ENCODE measurements around the gene RADIL.
"Not testable (repeated sequence)": the region's sequence is repeated elsewhere in the genome, so short reads cannot be mapped to it uniquely, and the experiment has no call there.

RADIL gene

GRCh38 chr7:4883372-4884144 is at the start of gene RADIL:
Gene RADIL, minus strand, starts transcription at chr7:4883716. Its CDS starts 5,577 bp downstream, at chr7:4878139.
- DNase-seq, result peak; percentile 45

DNA sequence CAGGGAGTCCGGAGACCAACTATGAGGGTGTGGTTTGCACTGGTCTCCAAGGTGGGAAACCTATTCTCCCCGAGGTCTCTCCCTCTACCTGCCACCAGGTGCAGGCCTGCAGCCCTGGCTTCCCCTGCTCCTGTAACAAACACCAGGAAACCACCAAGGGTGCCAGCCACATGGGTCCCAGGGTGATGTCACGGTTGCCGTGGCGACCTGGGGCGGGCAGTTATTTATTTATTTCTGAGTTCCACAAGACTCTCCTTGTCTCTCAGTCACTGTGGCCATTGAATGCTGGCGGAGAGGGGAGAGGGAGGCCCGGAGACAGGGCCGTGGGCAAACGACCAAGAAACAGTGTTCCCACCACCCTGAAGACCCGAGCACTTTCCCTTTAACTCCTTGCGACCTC is 48.4 kb upstream of the RADIL start:
- no peak for DNase-seq

DNA sequence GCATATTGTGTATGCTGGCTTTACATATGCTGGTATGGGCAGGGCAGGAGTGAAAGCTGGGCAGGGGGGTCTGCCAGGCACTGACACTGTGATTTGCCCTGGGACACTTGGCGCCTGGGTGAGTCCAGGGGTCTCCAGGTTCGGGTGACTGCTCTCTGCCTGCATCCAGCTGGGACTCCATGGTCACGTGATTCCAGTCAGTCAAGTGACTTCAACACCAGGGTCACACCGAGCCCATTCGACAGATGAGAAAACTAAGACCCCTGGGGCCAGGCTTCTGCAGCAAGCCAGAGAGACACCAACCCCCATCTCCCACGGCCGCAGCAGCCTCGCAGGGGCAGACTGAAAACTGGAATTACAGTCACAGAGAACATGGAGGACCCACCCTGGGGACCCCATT is 45.5 kb upstream of the RADIL start:
- DNase-seq, result no peak

DNA sequence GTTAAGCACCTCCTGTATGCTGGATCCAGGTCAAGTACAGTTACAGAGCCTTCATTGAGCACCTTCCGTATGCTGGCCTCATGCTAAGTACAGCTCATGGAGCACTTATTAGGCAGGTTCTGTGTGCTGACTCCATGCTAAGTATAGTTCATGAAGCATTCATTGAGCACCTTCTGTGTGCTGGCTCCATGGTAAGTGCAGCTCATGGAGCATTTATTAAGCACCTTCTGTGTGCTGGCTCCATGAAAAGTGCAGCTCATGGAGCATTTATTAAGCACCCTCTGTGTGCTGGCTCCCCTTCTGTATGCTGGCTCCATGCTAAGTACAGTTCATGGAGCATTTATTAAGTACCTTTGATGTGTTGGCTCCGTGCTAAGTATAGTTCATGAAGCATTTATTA is 44.9 kb upstream of the RADIL start:
- DNase-seq, result no peak

DNA sequence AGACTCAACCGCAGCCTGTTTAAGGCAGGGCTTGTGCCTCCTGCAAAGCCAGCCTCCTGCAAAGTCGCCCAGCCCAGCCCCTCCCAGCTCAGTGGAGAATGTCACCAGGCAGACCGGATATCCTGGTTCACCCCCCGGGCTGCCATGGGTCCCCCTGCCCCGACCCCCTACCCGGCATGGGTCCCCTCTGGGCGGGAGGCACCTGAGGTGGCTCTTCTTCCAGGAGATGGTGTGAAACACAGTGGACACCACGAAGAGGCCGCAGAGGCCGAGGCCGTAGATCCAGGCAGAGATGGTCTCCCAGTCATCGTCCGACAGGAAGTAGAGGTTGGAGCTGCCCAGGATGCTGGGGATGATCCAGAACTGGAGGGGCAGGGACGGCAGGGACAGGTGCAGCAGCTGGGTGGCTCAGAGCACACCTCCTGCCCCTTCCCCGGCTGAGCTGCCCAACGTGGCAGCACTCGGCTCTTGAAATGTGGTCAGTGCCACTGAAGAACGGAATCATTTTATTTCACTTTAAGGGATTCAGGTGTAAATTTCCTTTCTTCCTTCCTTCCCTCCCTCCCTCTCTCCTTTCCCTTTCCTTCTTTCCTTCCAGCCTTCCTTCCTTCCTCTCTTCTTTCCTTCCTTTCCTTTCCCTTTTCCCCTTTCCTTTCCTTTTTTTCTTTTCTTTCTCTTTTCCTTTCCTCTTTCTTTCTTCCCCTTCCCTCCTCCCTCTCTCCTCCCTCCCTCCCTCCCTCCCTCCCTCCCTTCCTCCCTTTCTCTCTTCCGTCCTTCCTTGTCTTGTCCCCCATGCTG is 36.7 kb upstream of the RADIL start:
- DNase-seq, result no peak

DNA sequence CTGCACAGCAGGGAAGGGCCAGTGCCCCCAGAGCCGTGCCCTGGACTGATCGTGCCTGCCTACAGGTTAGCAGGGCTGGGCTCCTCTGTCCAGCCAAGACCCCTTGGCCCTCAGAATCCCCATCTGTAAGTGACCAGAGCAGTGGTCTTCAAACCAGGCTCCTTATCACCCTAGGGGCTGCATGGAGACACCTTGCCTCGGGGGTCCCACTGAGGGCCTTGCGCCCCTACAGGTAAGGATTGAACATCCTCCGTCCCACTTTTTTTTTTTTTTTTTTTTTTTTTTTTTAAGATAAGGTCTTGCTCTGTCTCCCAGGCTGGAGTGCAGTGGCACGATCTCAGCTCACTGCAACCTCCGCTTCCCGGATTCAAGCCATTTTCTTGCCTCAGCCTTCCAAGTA is 32.6 kb upstream of the RADIL start:
- no peak for DNase-seq

DNA sequence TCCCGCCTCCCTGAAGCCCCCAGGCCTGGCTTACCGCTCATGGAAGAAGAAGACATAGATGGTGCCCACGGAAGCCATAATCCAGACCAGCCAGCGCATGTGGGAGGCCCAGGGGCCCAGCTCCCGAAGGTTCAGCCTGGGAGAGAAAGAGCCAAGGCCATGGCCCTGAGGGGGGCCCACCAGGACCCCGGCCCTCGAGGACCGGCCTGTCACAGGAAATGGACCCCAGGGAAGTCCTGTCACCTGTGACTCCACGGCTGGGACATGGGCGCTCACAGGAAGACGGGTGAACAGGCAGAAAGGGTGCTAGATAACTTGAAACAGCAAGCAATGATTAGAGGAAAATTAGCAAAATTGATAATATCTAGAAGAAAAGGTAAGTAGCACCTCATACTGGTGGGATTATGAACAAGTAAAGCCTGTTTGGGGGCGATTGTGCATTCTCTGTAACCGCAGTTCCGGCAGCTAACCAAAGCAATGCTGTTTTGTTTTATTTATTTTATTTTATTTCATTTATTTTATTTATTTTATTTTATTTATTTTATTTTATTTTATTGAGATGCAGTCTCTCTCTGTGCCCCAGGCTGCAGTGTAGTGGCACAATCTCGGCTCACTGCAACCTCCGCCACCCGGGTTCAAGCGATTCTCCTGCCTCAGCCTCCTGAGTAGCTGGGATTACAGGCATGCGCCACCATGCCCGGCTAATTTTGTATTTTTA is 27.8 kb upstream of the RADIL start:
- DNase-seq, result no peak

GRCh38 chr7:4906682-4907081 is 23.2 kb upstream of the RADIL start:
- DNase-seq, result no peak

- DNase-seq, result no peak
Observed at GRCh38 chr7:4905171-4905570, 21.7 kb upstream of the RADIL start.

GRCh38 chr7:4904346-4904745 is 20.8 kb upstream of the RADIL start:
- no peak for DNase-seq

- DNase-seq, result no peak
Observed at GRCh38 chr7:4895766-4896165, 12.2 kb upstream of the RADIL start.

GRCh38 chr7:4894482-4894881 is 11.0 kb upstream of the RADIL start:
- no peak for DNase-seq

DNA sequence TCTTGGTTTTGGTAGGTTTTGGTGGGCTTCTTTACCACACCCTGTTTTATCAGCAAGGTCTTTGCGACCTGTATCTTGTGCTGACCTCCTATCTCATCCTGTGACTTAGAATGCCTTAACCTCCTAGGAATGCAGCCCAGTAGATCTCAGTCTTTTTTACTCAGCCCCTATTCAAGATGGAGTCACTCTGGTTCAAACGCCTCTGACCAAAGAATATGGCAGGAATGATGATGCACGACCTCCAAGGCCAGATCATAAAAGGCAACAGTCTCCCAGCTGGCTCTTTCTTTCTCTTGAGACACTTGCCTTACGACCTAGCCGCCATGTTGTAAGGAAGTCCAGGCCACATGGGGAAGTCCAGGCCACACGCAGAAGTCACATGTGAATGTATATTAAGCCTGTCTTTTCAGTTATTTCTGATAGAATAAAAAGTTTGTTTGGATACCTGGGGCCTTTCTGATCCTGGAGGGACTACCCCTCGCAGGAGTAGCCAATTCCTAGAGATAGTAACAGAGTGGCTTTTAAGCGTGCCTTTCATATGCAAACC is 10.5 kb upstream of the RADIL start:
- no peak for DNase-seq

DNA sequence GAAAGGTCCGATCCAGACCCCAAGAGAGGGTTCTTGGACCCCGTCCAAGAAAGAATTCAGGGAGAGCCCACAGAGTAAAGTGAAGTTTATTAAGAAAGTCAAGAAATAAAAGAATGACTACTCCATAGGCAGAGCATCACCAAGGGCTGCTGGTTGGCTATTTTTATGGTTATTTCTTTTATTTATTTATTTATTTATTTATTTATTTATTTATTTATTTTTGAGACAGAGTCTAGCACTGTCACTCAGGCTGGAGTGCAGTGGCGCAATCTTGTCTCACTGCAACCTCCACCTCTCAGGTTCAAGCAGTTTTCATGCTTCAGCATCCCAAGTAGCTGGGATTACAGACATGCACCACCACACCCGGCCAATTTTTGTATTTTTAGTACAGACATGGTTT is 9.7 kb upstream of the RADIL start:
- not testable (repeated sequence) for DNase-seq

GRCh38 chr7:4891522-4891921 is 8.0 kb upstream of the RADIL start:
- not testable (repeated sequence) for DNase-seq

- DNase-seq, result no peak
Observed at GRCh38 chr7:4889682-4890081, 6.2 kb upstream of the RADIL start.

GRCh38 chr7:4888161-4888560 is 4.6 kb upstream of the RADIL start:
- DNase-seq, result no peak

DNA sequence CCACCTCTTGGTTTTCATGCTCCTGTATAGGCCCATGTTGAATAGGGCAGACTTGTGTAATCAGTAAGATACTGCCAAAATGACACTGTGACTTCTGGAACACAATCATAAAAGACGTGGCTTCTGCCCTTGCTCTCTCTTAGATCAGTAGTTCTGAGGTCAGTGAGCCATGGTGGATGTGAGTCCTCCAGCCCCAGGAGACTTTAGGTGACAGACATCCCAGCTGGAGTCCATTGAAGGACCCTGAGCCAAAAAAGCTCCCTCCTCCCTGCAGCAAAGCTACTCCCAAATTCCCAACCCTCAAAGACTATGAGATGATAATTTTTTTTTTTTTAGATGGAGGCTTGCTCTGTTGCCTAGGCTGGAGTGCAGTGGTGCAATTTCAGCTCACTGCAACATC is 3.2 kb upstream of the RADIL start:
- DNase-seq, result no peak

DNA sequence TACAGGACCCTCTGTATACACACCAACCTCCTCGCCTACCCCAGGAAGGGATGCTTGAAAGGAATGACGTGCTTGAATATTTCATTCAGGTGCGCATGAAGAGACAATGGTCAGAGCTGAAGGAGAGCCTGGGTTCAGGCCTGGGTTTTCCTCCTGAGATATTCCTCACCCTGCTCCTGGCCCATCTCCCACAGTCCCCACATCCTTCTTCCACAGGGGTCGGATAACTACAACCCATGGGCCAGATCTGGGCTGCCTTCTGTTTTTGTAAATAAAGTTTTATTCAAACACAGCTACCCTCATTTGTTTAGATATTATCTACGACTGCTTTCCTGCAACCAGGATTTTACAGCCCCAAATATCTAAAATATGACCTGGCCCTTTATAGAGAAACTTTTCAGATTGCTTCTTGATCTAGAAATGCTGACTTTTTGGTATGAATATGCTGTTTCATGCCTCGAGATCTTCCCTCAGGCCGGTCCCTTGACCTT is 1.8 kb upstream of the RADIL start:
- no peak for DNase-seq

DNA sequence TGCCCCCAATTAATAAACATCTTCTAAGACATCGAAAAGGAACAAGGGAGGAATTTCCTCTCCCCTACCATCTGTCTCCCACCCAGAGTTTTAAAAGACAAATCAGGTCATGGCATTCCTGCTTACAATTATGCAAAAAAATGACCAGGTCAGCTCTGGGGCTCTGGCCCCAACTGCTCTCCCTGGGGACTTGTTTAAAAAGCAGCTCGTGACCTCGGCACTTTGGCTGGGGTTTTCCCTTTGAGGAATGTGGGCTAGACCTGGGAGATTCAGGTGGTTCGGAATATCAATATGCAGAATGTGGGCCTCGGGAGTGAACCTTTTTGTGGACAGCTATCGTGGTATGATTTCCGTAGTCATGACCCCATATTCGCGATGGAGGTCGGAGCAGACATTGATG is 648 bp upstream of the RADIL start:
- no peak for DNase-seq

DNA sequence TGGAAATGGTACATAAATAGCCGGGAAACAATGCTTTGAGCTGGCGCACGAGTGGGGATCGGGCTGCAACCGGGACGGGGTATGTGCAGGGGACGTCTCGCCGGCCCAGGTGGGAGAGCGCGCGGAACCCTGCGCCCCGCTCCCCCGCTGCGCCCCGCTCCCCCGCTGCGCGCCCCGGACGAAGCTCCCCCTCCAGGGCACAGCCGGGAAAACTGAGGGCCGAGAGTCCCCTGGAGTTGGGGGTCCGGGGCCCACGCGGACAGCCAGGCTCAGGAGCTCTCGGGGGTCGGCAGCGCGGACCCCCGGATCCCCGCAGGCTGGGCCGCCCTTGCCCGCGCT is 514 bp downstream of the RADIL start:
- no peak for DNase-seq

DNA sequence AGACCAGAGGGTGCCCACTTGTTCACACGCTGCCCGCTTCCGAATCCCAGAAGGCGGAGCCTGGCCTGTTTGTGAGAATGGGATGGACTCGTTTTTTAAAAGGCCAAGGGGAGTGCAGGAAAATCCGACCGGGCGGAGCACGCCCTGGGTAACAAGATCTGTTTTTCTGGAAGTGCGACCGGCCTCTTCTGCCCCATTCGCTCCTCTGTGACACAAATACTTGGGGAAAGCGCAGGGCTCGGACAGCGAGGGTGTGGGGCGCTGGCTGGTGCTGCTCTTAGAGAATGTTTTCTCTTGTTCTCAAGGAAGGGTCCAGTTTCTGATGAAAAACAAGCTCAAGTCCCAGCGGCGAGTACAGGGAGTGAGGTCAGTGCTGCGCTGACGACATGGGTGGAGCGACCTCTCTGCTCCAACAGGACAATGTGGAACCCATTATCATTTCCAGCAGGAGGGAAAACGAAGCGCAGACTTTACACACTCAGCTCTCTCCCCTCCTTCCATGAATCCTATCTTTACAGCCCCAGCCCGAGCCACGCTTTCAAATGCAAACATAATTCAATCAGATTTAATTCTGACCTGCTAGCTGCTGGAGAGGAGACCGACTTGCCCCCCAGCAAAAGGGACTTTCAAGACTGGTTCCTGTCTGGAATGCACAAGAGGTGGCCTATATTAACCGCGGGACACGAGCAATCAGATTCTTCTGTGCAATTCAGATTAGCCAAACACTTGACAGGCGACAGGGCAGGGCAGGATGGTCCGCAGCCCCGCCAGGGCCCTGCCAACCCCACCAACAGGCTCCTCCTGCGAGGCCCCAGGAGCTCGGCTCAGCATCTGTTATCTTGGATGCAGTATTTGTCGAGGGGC is 1.1 kb downstream of the RADIL start:
- DNase-seq, result peak; percentile 1
